Measurements from ENCODE around the gene PAPLN. TPM values are rescaled to one million over a fixed set of nuclear protein-coding genes. Genes with fewer than 3 reads are reported as not detected.

PAPLN gene
- total and polyA plus RNA-seq, 2 of the 8 experiments (the other 6 are each of a cell fraction or from before 2014, with no cell fraction given): 14.8 to 25.6 TPM

GRCh38 chr14:73262427-73263183, 25.3 kb downstream of the PAPLN start:
- no peak overlapping the region for H3K18ac ChIP-seq (ENCODE audit: extremely low read depth, low read length)
- no peaks in the 10 kb centered on the region for H3K23me2 ChIP-seq (ENCODE audit: low read depth, low read length)
- ChIA-PET POLR2A (ENCODE audit: partially characterized antibody) (interaction anchor here (0.8 to 3.8 kb wide), 4 partner anchors 8 to 196 kb away, joined by 3 to 21 read pairs (median 4); partner anchors contain the start of gene NUMB), CTCF (ENCODE audit: partially characterized antibody) (interaction anchor here (0.9 to 2.3 kb wide), 5 partner anchors 12 to 31 kb away, joined by 3 to 15 read pairs (median 4); no protein-coding TSS in a partner anchor)
- H3K4ac ChIP-seq (replicated peaks; ENCODE audit: insufficient read length, low read depth, low read length): no peak overlapping the region
- H3K79me2 ChIP-seq (ENCODE audit: control insufficient read depth in 1 of 2, insufficient read depth in 2 of 2, low read length in 2 of 2): no peaks in the 10 kb centered on the region
- peaks cover 1 to 26% (median 12%) of the 10 kb centered on the region in 4 experiments; a peak in 6 of 8 replicates for H3K36me3 ChIP-seq (ENCODE audit: control insufficient read depth in 2 of 4, insufficient read depth in 4 of 4, low read length in 3 of 4)
- FAIRE-seq (no peak), DNase-seq (ENCODE audit: low read depth in 1 of 2, low spot score in 2 of 2) (no peak)
- H4K91ac ChIP-seq (replicated peaks; ENCODE audit: insufficient read length, low read length): no peak overlapping the region
- no peak overlapping the region for H3K9ac ChIP-seq (replicated peaks in 1 of 4; ENCODE audit: extremely low read depth in 1 of 4, low read depth in 3 of 4, low read length in 3 of 4)
- no peak overlapping the region for H4K5ac ChIP-seq (ENCODE audit: insufficient read length, low read depth, low read length)
- TF ChIP-seq RXRA (IDR thresholded peaks at IDR 0.05; ENCODE audit: insufficient read depth, low read depth, low read length): no peak
- TF ChIP-seq SAP30 (IDR thresholded peaks at IDR 0.05; ENCODE audit: insufficient read depth, insufficient replicate concordance, low read length): no peak
- TF ChIP-seq CTCF (IDR thresholded peaks at IDR 0.05; ENCODE audit: control extremely low read depth in 1 of 3, insufficient read depth in 1 of 3, low read depth in 1 of 3, low read length in 3 of 3): no peak
- no peak for TF ChIP-seq YY1 (IDR thresholded peaks at IDR 0.05; ENCODE audit: low read depth, low read length)
- no peak for TF ChIP-seq ZNF274 (IDR thresholded peaks at IDR 0.05; ENCODE audit: borderline replicate concordance, extremely low read depth, low read length)
- no peak for TF ChIP-seq SUZ12 (IDR thresholded peaks at IDR 0.05; ENCODE audit: low read length)
- no peaks in the 10 kb centered on the region for H3K27me3 ChIP-seq (replicated peaks in 1 of 4; ENCODE audit: control insufficient read depth in 3 of 4, extremely low read depth in 1 of 4, insufficient read depth in 3 of 4, low read length in 3 of 4)
- H3K27ac ChIP-seq (ENCODE audit: low read depth, low read length): no peak overlapping the region
- no peaks in the 10 kb centered on the region for H3K79me1 ChIP-seq (ENCODE audit: low read depth, low read length)
- H2BK120ac ChIP-seq (replicated peaks; ENCODE audit: low read depth, low read length): no peak overlapping the region
- no peak overlapping the region for H2AFZ ChIP-seq (ENCODE audit: low read length)
- H4K20me1 ChIP-seq (replicated peaks in 1 of 2; ENCODE audit: control insufficient read depth in 1 of 2, insufficient read depth in 2 of 2, low read length in 2 of 2): peaks cover 0 to 4% of the 10 kb centered on the region in 2 experiments
- no peaks in the 10 kb centered on the region; a peak in 2 of 7 replicates for H3K4me1 ChIP-seq (replicated peaks in 1 of 4; ENCODE audit: control insufficient read depth in 3 of 4, insufficient read depth in 4 of 4, low read length in 3 of 4)
- H3K4me2 ChIP-seq (ENCODE audit: insufficient read depth in 1 of 2, low read depth in 2 of 2, low read length in 2 of 2): no peak overlapping the region
- no peak overlapping the region for H3K23ac ChIP-seq (ENCODE audit: insufficient read length)
- H2BK5ac ChIP-seq (ENCODE audit: low read depth, low read length): no peak overlapping the region
- 93% methylated on average over 19 of the region's 20 CpGs; no CpG with 5 or more reads in 1 of the 2 experiments for WGBS, 2 experiments (ENCODE audit: extremely low coverage in 1 of 2, insufficient coverage in 1 of 2, insufficient read length in 1 of 2, insufficient replicate concordance in 2 of 2, low coverage in 1 of 2, low lambda C conversion rate in 2 of 2, missing lambda C conversion rate in 1 of 2)
- no peak overlapping the region for H3K14ac ChIP-seq (ENCODE audit: insufficient read length)
- H2AK5ac ChIP-seq (ENCODE audit: low read depth, low read length): no peak overlapping the region
- no peak overlapping the region for H2BK20ac ChIP-seq (ENCODE audit: low read length)
- no peak overlapping the region for H3K4me3 ChIP-seq (ENCODE audit: extremely low read depth in 1 of 4, insufficient read depth in 2 of 4, low read depth in 3 of 4, low read length in 4 of 4)
- H4K8ac ChIP-seq (ENCODE audit: extremely low read depth, insufficient read depth, low read length): no peak overlapping the region
- H3K9me3 ChIP-seq (ENCODE audit: insufficient read depth in 2 of 2, low read depth in 1 of 2, low read length in 1 of 2): no peaks in the 10 kb centered on the region
- H2BK12ac ChIP-seq (ENCODE audit: low read depth, low read length): no peak overlapping the region
- no peak overlapping the region for H3K56ac ChIP-seq (replicated peaks; ENCODE audit: insufficient read length, low read depth, low read length)
- no peak overlapping the region for H2BK15ac ChIP-seq (ENCODE audit: low read length)

Data from H1 (cell line).